Body of pancreas (tissue), 4 donors: ENCODE data around the gene HOXA13. TPM values are rescaled to one million over a fixed set of nuclear protein-coding genes. Genes with fewer than 3 reads are reported as not detected.

Source experiments
- ATAC-seq: fragments of 150-250 bp; one replicate; pipeline ENCODE4 v1.9.1; 2016
- DNase-seq, 4 donors: peaks; one replicate each; pipeline ENCODE4 v3.0.0-alpha.2; 2019
- H3K27ac ChIP-seq, 4 donors: fragments of 200-600 bp; sonication (generic); 1 replicate in 3 of 4; 2 replicates in 1 of 4; pipeline versions ENCODE4 v1.5.1 to v1.6.1; 2016 to 2019; ENCODE audit warnings: mild to moderate bottlenecking in 1 of 4, mixed read lengths in 1 of 4, moderate library complexity in 1 of 4
- H3K27me3 ChIP-seq, 2 donors: fragments of 200-600 bp; sonication (generic); one replicate each; pipeline ENCODE4 v1.6.0; 2016; ENCODE audit warnings: mild to moderate bottlenecking in 1 of 2
- H3K36me3 ChIP-seq, 2 donors: fragments of 200-600 bp; sonication (generic); replicated peaks in 1 of 2; 2 replicates each; pipeline ENCODE4 v1.5.1; 2016; ENCODE audit warnings: low read depth in 2 of 2; ENCODE audit not compliant: insufficient read depth in 1 of 2
- H3K4me1 ChIP-seq: fragments of 200-600 bp; sonication (generic); one replicate; pipeline ENCODE4 v1.6.0; 2016
- H3K4me3 ChIP-seq, 2 donors: fragments of 200-600 bp; sonication (generic); 1 replicate in 1 of 2; 2 replicates in 1 of 2; pipeline ENCODE4 v1.5.1; 2016 to 2019
- H3K9me3 ChIP-seq, 3 donors: fragments of 200-600 bp; sonication (generic); 1 replicate in 2 of 3; 2 replicates in 1 of 3; pipeline ENCODE4 v1.5.1; 2016
- POLR2A ChIP-seq, 3 donors: fragments of 450-650 bp; IDR thresholded peaks; one replicate each; pipeline ENCODE4 v1.6.1; 2016; ENCODE audit warnings: antibody characterized with exemption in 3 of 3, mild to moderate bottlenecking in 2 of 3
- WGBS, 2 donors: methylation state at CpG; one replicate each; pipeline ENCODE4 v1.1.5; 2017; 5-methylcytosine and 5-hydroxymethylcytosine counted together
- intact Hi-C: fragments of 100-400 bp; cut with DNase I; formaldehyde crosslinking; loops from one replicate; pipeline ENCODE4 v1.15.1; 2023
- total RNA-seq, 2 donors: library from RNA; depleted of rRNA; stranded (reverse); fragments of >200 nt; gene quantifications; one replicate each; pipeline ENCODE4 v1.1.0, GENCODE V29; 2016
- TF ChIP-seq, protein P1 (sequence below), 7 experiments: fragments of 450-650 bp in 4 of 7; fragments of 200-600 bp in 3 of 7; sonication (generic) in 3 of 7; IDR thresholded peaks; one replicate each; pipeline ENCODE4 v1.5.1; 2016 to 2019; ENCODE audit warnings: antibody characterized with exemption in 7 of 7

Gene HOXA13
- total RNA-seq, 2 donors from 2014 or later, result not detected

DNA sequence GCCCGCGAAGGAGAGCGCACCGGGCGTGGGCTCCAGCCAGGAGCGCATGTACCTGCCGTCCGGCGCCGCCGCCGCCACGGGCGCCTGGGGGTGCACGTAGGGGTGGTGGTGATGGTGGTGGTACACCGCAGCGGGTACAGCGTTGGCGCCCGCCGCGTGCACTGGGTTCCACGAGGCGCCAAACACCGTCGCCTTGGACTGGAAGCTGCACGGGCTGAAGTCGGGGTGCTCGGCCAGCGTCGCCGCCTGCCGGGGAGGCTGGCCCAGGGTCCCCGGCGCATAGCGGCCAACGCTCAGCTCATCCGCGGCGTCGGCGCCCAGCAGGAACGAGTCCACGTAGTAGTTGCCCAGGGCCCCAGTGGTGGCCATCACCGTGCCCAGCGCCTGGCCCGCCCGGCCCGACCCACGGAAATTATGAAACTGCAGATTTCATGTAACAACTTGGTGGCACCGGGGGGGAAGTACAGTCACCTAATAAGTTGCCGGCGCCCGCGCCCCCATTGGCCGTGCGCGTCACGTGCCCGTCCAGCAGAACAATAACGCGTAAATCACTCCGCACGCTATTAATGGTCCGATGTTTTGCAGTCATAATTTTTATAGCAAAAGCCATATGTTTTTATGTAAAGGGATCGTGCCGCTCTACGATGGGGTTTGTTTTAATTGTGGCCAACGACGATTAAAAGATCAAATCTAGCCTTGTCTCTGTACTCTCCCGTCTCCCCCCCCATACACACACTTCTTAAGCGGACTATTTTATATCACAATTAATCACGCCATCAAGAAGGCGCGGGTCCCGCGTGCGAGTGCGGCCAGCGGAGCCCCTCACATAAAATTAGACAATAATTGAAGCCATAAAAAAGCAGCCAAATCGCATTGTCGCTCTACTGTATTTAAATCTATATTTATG lies 34.5 kb downstream of the HOXA13 start, which contains the start of gene HOXA9:
Gene HOXA9 (minus strand): TSS at position 449 of the 907 bp plus-strand sequence. CDS start 80 bp downstream, at position 369.
- no peaks in the 10 kb centered on the region for H3K9me3 ChIP-seq
- ATAC-seq (no peak), DNase-seq (peak in 1 of 4 donors; percentile 43)
- intact Hi-C loops, result loop anchor here (10.0 kb wide), 1 partner anchor 311 kb away; no protein-coding TSS in a partner anchor
- H3K27me3 ChIP-seq, result peaks cover 0 to 68% of the 10 kb centered on the region in 2 donors
- H3K36me3 ChIP-seq, result no peaks in the 10 kb centered on the region
- no peak within 1 kb of the TSS for H3K4me3 ChIP-seq
- H3K27ac ChIP-seq, result no peak within 1 kb of the TSS
- WGBS, 2 donors, result 7 to 17% methylated on average over 51 to 79 of the region's 82 CpGs
- no peak for TF ChIP-seq POLR2A (IDR thresholded peaks at IDR 0.05)
- TF ChIP-seq, protein P1, sequence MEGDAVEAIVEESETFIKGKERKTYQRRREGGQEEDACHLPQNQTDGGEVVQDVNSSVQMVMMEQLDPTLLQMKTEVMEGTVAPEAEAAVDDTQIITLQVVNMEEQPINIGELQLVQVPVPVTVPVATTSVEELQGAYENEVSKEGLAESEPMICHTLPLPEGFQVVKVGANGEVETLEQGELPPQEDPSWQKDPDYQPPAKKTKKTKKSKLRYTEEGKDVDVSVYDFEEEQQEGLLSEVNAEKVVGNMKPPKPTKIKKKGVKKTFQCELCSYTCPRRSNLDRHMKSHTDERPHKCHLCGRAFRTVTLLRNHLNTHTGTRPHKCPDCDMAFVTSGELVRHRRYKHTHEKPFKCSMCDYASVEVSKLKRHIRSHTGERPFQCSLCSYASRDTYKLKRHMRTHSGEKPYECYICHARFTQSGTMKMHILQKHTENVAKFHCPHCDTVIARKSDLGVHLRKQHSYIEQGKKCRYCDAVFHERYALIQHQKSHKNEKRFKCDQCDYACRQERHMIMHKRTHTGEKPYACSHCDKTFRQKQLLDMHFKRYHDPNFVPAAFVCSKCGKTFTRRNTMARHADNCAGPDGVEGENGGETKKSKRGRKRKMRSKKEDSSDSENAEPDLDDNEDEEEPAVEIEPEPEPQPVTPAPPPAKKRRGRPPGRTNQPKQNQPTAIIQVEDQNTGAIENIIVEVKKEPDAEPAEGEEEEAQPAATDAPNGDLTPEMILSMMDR (IDR thresholded peaks at IDR 0.05), result no peak
- peaks cover 24% of the 10 kb centered on the region for H3K4me1 ChIP-seq

DNA sequence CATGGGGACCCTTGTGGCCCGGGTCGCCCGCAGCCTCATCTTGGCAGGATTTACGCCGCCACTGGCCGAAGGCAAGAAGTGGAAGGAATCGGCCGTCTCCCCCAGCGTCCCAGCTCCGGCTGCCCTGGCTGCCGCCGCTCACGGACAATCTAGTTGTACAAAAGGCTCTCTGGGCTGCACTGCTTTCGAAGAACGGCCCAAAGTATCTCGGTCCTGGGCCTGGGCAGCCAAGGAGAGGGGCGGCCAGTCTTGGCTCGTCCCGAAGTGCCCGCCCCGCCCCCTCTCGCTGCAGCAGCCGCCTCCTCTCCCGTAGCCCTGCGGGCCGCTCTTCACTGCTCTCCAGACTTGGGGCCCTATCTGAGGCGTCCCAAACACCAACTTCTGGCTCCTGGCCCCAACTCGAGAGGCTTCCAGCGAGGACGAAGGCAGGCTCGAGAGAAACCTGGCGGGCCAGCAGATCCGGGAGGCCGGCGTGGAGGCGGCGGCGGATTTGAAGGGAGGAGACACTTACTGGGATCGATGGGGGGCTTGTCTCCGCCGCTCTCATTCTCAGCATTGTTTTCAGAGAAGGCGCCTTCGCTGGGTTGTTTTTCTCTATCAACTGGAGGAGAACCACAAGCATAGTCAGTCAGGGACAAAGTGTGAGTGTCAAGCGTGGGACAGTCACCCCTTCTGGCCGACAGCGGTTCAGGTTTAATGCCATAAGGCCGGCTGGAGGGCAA lies 35.4 kb downstream of the HOXA13 start:
- WGBS, 2 donors, result 5 to 8% methylated on average over 27 to 47 of the region's 47 CpGs
- peaks cover 26% of the 10 kb centered on the region for H3K4me1 ChIP-seq
- H3K9me3 ChIP-seq, result no peaks in the 10 kb centered on the region
- DNase-seq (no peak), ATAC-seq (no peak)
- intact Hi-C loops, result loop anchor here (10.0 kb wide), 1 partner anchor 310 kb away; no protein-coding TSS in a partner anchor
- no peaks in the 10 kb centered on the region for H3K36me3 ChIP-seq
- H3K4me3 ChIP-seq, result no peak overlapping the region
- peaks cover 0 to 68% of the 10 kb centered on the region in 2 donors for H3K27me3 ChIP-seq
- H3K27ac ChIP-seq, result no peak overlapping the region
- TF ChIP-seq POLR2A (IDR thresholded peaks at IDR 0.05), result no peak
- TF ChIP-seq, protein P1 (IDR thresholded peaks at IDR 0.05), result no peak

DNA sequence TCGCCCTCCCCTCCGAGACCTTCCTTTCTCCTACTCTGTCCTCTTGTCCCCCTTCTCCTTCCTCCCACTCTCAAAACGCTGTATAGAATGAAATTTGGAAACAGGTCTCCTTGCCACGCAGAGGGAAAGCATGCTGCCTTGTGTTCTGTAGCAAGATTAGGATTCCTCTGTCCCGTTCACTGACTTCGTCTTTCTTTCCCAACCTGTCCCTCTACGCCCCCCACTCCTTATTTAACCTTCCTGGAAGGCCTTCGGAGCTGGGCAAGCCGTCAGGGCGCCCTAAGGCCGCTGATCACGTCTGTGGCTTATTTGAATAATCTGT lies 35.9 kb downstream of the HOXA13 start:
- H3K4me1 ChIP-seq, result peaks cover 22% of the 10 kb centered on the region
- intact Hi-C loops, result loop anchor here (10.0 kb wide), 1 partner anchor 309 kb away; no protein-coding TSS in a partner anchor
- TF ChIP-seq, protein P1 (IDR thresholded peaks at IDR 0.05), result no peak
- no peak for TF ChIP-seq POLR2A (IDR thresholded peaks at IDR 0.05)
- 9 to 19% methylated on average over 12 of the region's 12 CpGs for whole genome bisulfite sequencing, 2 donors
- peaks cover 0 to 67% of the 10 kb centered on the region in 2 donors for H3K27me3 ChIP-seq
- no peak for ATAC-seq
- no peak overlapping the region for H3K4me3 ChIP-seq
- no peaks in the 10 kb centered on the region for H3K36me3 ChIP-seq
- H3K9me3 ChIP-seq, result no peaks in the 10 kb centered on the region
- DNase-seq, result no peak
- no peak overlapping the region for H3K27ac ChIP-seq

DNA sequence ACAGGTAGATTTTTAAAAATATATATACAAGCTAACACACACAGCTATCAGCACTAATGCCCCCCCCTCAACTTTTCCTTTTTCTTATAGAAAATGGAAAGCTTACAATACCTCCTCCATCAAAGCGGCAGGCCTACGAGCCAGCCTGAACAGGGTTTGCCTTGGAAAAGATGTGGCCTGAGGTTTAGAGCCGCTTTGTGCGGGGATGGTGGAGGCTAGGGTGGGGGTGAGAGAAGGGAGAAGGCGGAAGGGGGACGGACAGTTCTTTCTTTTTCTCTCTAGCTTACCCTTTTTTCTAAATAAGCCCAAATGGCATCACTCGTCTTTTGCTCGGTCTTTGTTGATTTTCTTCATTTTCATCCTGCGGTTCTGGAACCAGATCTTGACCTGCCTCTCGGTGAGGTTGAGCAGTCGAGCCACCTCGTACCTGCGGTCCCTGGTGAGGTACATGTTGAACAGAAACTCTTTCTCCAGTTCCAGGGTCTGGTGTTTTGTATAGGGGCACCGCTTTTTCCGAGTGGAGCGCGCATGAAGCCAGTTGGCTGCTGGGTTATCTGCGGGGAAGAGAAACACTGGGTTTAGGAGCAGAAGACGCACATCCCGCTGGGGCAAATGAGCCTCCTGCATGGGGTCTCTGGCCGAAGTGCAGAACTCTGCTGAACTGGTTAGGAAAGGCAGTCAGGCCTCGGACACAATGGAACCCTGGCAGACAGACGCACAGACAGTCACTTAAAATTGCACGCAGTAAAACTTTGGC lies 36.4 kb downstream of the HOXA13 start:
- WGBS, 2 donors, result 34 to 44% methylated on average over 24 of the region's 24 CpGs
- peaks cover 22% of the 10 kb centered on the region for H3K4me1 ChIP-seq
- TF ChIP-seq POLR2A (IDR thresholded peaks at IDR 0.05), result no peak
- TF ChIP-seq, protein P1 (IDR thresholded peaks at IDR 0.05), result no peak
- ATAC-seq (no peak), DNase-seq (no peak)
- intact Hi-C loops, result loop anchor here (10.0 kb wide), 1 partner anchor 309 kb away; no protein-coding TSS in a partner anchor
- peaks cover 0 to 68% of the 10 kb centered on the region in 2 donors for H3K27me3 ChIP-seq
- no peaks in the 10 kb centered on the region for H3K9me3 ChIP-seq
- H3K36me3 ChIP-seq, result no peaks in the 10 kb centered on the region
- no peak overlapping the region for H3K27ac ChIP-seq
- H3K4me3 ChIP-seq, result no peak overlapping the region
